NCI-H1105 (cell line): ENCODE data around the gene RAB20.
"Not testable (repeated sequence)": the region's sequence is repeated elsewhere in the genome, so short reads cannot be mapped to it uniquely, and the experiment has no call there.

Experiments used
- DNase-seq: peaks from one replicate; lab custom pipeline; 2025; lab: John Stamatoyannopoulos, UW

RAB20 gene

GRCh38 chr13:110554946-110555345 lies 6.6 kb downstream of the RAB20 start:
- no peak for DNase-seq

GRCh38 chr13:110554227-110554836 lies 7.2 kb downstream of the RAB20 start:
- no peak for DNase-seq

DNA sequence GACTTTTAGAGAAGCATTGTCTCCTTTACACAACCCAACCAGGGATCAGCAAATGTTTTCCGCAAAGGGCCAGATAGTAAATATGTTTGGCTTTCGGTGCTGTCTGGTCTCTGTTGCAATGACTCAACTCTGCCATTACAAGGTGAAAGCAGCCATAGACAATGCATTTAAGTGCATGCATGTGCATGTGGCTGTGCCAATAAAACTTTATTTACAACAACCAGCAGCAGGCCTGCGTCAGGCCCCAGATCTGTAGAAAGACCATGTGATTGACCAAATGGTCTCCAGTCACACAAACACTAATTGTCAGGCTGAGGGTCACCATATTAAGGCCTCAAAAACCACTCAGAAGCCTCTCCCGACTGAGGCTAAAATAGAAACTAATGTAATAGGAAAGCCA lies 8.1 kb downstream of the RAB20 start:
- DNase-seq, result no peak

GRCh38 chr13:110552767-110553166 lies 8.8 kb downstream of the RAB20 start:
- no peak for DNase-seq

DNA sequence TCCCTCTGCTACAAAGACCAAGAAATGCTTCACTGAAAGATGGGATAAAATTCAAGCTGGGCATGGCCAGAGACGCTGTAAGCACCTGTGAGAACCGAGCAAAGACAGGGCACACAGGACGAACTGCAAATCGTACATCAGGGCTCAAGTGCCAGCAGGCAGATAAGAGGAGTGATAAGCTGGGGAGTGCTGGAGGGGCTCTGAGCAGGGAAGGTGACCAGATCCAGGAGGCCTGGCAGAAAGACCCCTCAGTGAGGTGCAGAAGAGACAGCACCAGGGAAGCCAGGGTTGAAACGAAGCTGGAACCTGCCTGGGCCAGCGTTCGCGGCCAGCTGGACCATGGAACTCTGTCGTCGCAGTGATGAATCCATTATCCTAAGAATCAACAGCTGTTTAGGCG lies 10.2 kb downstream of the RAB20 start:
- DNase-seq, result no peak

DNA sequence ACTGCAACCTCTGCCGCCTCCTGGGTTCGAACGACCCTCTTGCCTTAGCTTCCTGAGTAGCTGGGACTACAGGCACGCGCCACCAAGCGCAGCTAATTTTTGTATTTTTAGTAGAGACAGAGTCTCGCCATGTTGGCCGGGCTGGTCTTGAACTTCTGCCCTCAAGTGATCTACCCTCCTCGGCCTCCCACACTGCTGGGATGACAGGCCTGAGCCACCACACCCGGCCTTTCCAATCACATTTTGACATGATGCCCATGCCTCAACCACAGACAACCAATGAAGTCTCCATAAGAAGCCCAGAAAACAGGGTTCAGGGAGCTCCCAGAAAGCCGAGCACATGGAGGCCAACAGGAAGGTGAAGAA lies 11.7 kb downstream of the RAB20 start:
- DNase-seq, result no peak

DNA sequence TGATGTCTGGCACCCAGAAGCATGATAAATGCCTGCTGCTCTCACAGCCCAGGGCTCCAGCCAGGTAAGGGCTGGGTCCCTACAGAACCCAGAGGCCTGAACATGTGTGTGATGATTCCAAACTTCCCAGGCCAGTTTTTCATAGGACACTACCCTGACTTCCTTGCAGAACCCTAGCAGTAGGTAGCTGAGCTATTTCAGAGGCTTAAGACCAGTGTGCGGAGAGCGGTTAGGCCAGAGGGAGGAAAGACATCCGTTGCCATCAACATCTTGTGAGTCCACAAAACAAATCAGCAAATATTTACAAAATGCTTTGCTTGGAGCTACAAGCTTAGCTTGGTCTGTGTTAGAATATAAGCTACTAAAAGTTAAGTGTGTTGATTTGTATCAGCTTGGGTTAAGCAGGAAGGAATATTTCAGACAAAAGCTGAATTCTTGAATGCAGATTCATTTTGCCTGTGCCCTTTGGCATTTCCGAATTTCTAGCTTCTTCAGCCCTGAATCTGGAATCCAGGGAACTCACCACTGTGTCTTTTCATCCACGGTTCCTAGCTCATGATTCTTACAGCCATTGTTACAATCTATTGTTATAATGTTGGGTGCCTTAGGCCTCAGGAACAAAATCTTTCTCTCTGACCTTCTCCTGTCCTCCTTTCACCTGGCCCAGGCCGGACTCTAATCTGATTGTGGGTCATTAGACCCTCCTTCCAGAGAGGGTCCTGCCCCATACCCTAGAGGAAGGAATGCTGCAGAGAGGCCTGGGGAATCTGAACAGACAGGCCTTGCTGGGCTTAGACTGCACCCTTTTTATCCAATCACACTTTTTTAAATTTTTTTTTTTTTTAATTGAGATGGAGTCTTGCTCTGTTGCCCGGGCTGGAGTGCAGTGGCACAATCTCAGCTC lies 12.4 kb downstream of the RAB20 start:
- DNase-seq, result no peak

- no peak for DNase-seq
Measured at GRCh38 chr13:110546926-110547325, 14.6 kb downstream of the RAB20 start.

DNA sequence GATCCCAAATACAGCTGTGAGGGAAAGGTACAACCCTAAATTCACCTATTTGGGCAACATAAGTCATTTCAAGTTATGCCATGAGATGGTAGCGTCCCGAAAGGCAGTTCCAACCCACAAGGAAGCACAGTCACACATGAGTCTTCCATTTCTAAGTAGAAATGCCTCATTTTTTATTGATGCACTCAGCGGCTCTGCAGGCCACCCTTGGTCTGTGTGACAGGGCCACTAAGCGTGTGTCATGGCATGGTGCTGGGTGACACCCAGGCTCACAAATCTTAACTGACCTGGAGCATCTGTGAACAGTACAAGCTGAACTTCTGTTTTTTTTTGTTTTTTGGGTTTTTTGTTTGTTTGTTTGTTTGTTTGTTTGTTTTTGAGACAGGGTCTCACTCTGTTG lies 15.1 kb downstream of the RAB20 start:
- no peak for DNase-seq

DNA sequence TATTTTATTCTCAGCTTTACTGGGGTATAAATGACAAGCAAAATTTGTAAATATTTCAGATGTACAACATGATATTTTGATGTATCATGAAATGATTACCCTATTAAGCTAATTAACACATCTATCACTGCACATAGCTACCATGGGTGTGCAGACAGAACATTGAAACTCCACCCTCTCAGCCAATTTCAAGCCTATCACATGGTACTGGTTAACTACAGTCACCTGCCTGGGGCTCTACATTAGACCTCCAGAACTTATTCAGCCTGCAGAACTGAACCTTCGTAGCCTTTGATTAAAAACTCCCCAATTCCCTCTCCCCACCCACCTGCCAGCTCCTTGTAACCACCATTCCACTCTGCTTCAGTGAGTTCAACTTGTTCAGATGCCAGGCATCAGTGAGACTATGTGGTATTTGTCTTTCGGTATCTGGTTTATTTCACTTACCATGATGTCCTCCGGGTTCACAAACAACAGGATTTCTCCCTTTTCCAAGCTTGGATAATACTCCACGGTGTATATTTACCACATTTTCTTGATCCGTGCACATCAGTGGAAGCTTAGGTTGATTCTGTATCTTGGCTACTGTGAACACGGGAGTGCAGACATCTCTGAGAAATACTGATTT lies 19.2 kb downstream of the RAB20 start:
- DNase-seq, result no peak

GRCh38 chr13:110541526-110541920 lies 20.0 kb downstream of the RAB20 start:
- no peak for DNase-seq

DNA sequence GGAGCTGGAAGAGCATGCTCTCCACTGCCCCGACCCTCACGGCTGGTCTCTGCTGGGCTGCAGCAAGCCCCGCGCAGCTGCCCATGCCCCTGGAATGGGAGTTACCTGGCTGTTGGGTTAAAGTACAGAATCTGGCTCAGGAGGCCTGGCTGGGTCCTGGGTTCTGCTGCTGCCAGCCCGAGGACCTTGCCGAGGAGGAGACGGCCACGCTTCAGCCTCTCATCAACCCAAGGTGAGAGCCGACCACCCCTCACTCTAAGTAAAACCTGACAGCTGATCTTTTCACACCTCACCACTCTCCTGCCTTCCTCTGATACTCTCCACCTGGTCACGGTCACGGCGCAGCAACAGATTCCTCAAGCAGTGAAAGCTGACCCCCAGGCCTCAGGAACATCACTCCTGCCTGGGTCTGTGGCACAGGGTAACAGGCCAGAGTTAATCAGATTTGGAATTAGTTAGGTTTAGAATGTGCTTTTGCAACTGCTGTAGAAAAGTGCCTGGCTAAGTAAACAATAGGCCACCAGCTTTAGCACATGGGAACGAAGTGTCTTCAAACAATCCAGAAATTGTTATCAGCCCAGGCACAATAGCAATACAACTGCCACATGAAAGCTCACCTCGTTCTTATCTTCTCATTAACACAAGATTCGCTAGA lies 20.5 kb downstream of the RAB20 start:
- no peak for DNase-seq

DNA sequence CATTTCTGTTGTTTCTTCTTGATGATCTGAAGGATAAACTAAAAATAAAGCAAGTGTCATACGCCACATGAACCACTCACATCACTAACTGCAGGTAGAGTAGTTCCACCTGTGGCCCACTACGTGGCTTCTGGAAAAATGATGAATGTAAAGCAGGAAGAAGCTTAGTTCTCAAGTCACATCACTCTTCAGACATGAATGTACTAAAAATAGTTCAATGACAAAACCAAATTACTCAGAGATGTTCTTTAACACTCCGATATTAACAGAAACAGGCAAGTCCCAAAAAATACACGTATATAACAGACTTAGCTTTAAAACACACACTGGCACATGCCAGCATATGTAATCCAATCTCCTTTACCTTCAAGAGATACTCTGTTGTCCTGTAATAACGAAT lies 21.6 kb downstream of the RAB20 start:
- DNase-seq, result no peak

DNA sequence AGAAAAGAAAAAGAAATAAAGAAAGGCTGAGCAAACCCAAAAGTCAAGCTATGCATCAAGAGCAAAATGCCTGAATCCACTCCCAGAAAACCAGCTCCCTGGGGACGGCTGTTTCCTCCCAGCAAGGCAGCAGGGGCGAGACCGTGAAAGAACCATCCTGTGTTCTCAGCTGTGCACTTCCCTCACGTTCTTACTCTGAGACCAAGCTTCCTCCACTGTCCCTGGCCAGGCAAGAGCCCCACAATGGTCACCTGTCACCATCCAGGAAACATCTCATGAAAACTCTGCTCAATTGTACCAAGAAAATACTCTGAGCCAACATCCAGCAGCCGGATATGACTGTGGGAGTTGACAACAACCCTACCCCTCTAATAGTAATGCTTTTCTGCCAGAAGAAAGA lies 22.9 kb downstream of the RAB20 start:
- no peak for DNase-seq

DNA sequence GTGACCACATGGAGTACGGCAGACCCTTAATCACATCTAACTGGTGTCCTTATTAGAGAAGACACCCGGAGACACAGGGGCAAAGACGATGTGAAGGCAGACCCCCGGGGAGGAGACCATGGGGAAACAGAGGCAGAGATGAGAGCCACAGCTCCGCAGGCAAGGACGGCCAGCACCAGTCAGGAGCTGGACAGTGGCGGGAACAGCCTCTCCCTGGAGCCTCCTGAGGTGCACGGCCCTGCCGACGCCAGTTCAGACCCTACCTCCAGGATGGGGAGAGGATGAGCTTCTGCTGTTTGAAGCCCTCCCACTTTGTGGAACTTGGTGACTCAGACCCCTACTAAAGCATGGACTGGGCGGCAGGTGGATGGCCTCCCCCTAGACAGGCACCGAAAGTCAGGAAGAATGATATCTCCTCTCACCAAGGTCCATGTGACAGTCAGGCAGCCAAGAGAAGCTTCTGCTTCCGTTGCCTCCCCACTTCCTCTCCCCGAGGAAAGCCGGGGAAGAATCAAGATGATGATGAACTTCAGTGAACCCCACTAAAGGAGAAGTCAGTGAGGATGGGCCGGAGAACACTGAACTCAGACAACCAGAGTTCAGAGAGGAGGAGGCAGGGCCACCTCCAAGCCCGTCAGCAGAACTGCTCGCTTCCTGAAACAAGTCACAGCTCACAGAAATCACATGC lies 25.4 kb downstream of the RAB20 start:
- DNase-seq, result no peak

GRCh38 chr13:110535526-110535925 lies 26.0 kb downstream of the RAB20 start:
- no peak for DNase-seq

- no peak for DNase-seq
Measured at GRCh38 chr13:110533771-110534670, 27.5 kb downstream of the RAB20 start.

GRCh38 chr13:110532258-110532657 lies 29.3 kb downstream of the RAB20 start:
- DNase-seq, result not testable (repeated sequence)

GRCh38 chr13:110531671-110532083 lies 29.8 kb downstream of the RAB20 start:
- DNase-seq, result no peak

GRCh38 chr13:110531100-110531499 lies 30.4 kb downstream of the RAB20 start:
- DNase-seq, result no peak
